Measurements from ENCODE around the gene HSD11B1. TPM values are rescaled to one million over a fixed set of nuclear protein-coding genes. Genes with fewer than 3 reads are reported as not detected.

Gene HSD11B1
- polyA plus RNA-seq, 1 donor (not counting 4 experiments of a cell fraction or from before 2014, with no cell fraction given) = 2.7 TPM

GRCh38 chr1:209717818-209718217 is 13.2 kb downstream of the HSD11B1 start:
- Histone ChIP-seq H3K27ac (ENCODE audit: control insufficient read depth, insufficient read depth, low read length) (no peak overlapping the region), H3K27me3 (ENCODE audit: control insufficient read depth, extremely low read depth, insufficient read depth, low read length) (no peaks in the 10 kb centered on the region), H3K9me1 (ENCODE audit: control insufficient read depth, extremely low read depth, insufficient read depth, low read length) (no peaks in the 10 kb centered on the region), H3K4me3 (ENCODE audit: control insufficient read depth in 2 of 3, extremely low read depth in 1 of 3, insufficient read depth in 2 of 3, low read depth in 1 of 3, low read length in 3 of 3) (no peak overlapping the region), H3K4me1 (ENCODE audit: control insufficient read depth, extremely low read depth, insufficient read depth, low read length) (peaks cover 2% of the 10 kb centered on the region), H3K4me2 (ENCODE audit: control insufficient read depth, extremely low read depth, insufficient read depth, low read depth, low read length) (no peak overlapping the region), H4K20me1 (ENCODE audit: control insufficient read depth, extremely low read depth, insufficient read depth, low read length) (no peaks in the 10 kb centered on the region), H3K36me3 (ENCODE audit: control insufficient read depth in 2 of 2, extremely low read depth in 1 of 2, insufficient read depth in 2 of 2, low read length in 2 of 2) (no peaks in the 10 kb centered on the region), H3K9me3 (ENCODE audit: control insufficient read depth, low read depth, low read length) (no peaks in the 10 kb centered on the region), H2AFZ (ENCODE audit: control insufficient read depth, low read length) (no peak overlapping the region), H3K79me2 (ENCODE audit: control insufficient read depth, insufficient read depth, low read length) (no peaks in the 10 kb centered on the region), H3K9ac (ENCODE audit: control insufficient read depth, extremely low read depth, insufficient read depth, low read length) (no peak overlapping the region)
- no peak for DNase-seq (ENCODE audit: low read depth, low spot score)
- TF ChIP-seq CTCF (optimal IDR thresholded peaks at IDR 0.05 in 1 of 3, IDR thresholded peaks at IDR 0.05 in 1 of 3, conservative IDR thresholded peaks at IDR 0.05 in 1 of 3; ENCODE audit: extremely low read depth in 1 of 3, insufficient read depth in 2 of 3, low read length in 3 of 3) (no peak), EZH2 (IDR thresholded peaks at IDR 0.05; ENCODE audit: low read length) (no peak)
- no peak for FAIRE-seq
- dilution Hi-C loops (cut with MboI; ENCODE audit: extremely low pct_ligation_motif_present, low sequenced_read_pairs) = no loop called here

- Histone ChIP-seq H3K27ac (ENCODE audit: control insufficient read depth, insufficient read depth, low read length) (no peak overlapping the region), H3K9me1 (ENCODE audit: control insufficient read depth, extremely low read depth, insufficient read depth, low read length) (no peaks in the 10 kb centered on the region), H3K9ac (ENCODE audit: control insufficient read depth, extremely low read depth, insufficient read depth, low read length) (no peak overlapping the region), H3K9me3 (ENCODE audit: control insufficient read depth, low read depth, low read length) (no peaks in the 10 kb centered on the region), H3K27me3 (ENCODE audit: control insufficient read depth, extremely low read depth, insufficient read depth, low read length) (no peaks in the 10 kb centered on the region), H2AFZ (ENCODE audit: control insufficient read depth, low read length) (no peak overlapping the region), H3K4me2 (ENCODE audit: control insufficient read depth, extremely low read depth, insufficient read depth, low read depth, low read length) (no peak overlapping the region), H3K4me3 (ENCODE audit: control insufficient read depth in 2 of 3, extremely low read depth in 1 of 3, insufficient read depth in 2 of 3, low read depth in 1 of 3, low read length in 3 of 3) (no peak overlapping the region), H3K79me2 (ENCODE audit: control insufficient read depth, insufficient read depth, low read length) (no peaks in the 10 kb centered on the region), H3K4me1 (ENCODE audit: control insufficient read depth, extremely low read depth, insufficient read depth, low read length) (peaks cover 7% of the 10 kb centered on the region), H3K36me3 (ENCODE audit: control insufficient read depth in 2 of 2, extremely low read depth in 1 of 2, insufficient read depth in 2 of 2, low read length in 2 of 2) (no peaks in the 10 kb centered on the region), H4K20me1 (ENCODE audit: control insufficient read depth, extremely low read depth, insufficient read depth, low read length) (no peaks in the 10 kb centered on the region)
- peak; percentile 26 for FAIRE-seq
- no peak for TF ChIP-seq EZH2 (IDR thresholded peaks at IDR 0.05; ENCODE audit: low read length)
- TF ChIP-seq CTCF (optimal IDR thresholded peaks at IDR 0.05 in 1 of 3, IDR thresholded peaks at IDR 0.05 in 1 of 3, conservative IDR thresholded peaks at IDR 0.05 in 1 of 3; ENCODE audit: extremely low read depth in 1 of 3, insufficient read depth in 2 of 3, low read length in 3 of 3) = no peak
- dilution Hi-C loops (cut with MboI; ENCODE audit: extremely low pct_ligation_motif_present, low sequenced_read_pairs) = no loop called here
- DNase-seq (ENCODE audit: low read depth, low spot score) = no peak
Measured at GRCh38 chr1:209720326-209720725, 15.7 kb downstream of the HSD11B1 start.
